Measurements from ENCODE around the gene SNX10. TPM values are rescaled to one million over a fixed set of nuclear protein-coding genes. Genes with fewer than 3 reads are reported as not detected.

Gene SNX10
- total and polyA plus RNA-seq, 2 of the 8 experiments (the other 6 are each of a cell fraction or from before 2014, with no cell fraction given): 4.4 to 9.6 TPM

GRCh38 chr7:26337232-26337865 lies 45.7 kb downstream of the SNX10 start:
- no peaks in the 10 kb centered on the region for H3K27me3 ChIP-seq (replicated peaks in 1 of 4; ENCODE audit: control insufficient read depth in 3 of 4, extremely low read depth in 1 of 4, insufficient read depth in 3 of 4, low read length in 3 of 4)
- 88% methylated on average over 2 of the region's 2 CpGs; no CpG with 5 or more reads in 1 of the 2 experiments for WGBS, 2 experiments (ENCODE audit: extremely low coverage in 1 of 2, insufficient coverage in 1 of 2, insufficient read length in 1 of 2, insufficient replicate concordance in 2 of 2, low coverage in 1 of 2, low lambda C conversion rate in 2 of 2, missing lambda C conversion rate in 1 of 2)
- H2BK120ac ChIP-seq (replicated peaks; ENCODE audit: low read depth, low read length): no peak overlapping the region
- FAIRE-seq (no peak), DNase-seq (ENCODE audit: low read depth in 1 of 2, low spot score in 2 of 2) (no peak)
- no peak overlapping the region for H2AK5ac ChIP-seq (ENCODE audit: low read depth, low read length)
- no peak overlapping the region for H3K9ac ChIP-seq (replicated peaks in 1 of 4; ENCODE audit: extremely low read depth in 1 of 4, low read depth in 3 of 4, low read length in 3 of 4)
- H4K20me1 ChIP-seq (replicated peaks in 1 of 2; ENCODE audit: control insufficient read depth in 1 of 2, insufficient read depth in 2 of 2, low read length in 2 of 2): no peaks in the 10 kb centered on the region
- no peak overlapping the region for H3K4ac ChIP-seq (replicated peaks; ENCODE audit: insufficient read length, low read depth, low read length)
- CTCF ChIA-PET (ENCODE audit: partially characterized antibody): interaction anchor here (1.5 kb wide), 1 partner anchor 90 kb away, joined by 3 read pairs; no protein-coding TSS in a partner anchor
- no peaks in the 10 kb centered on the region for H3K79me1 ChIP-seq (ENCODE audit: low read depth, low read length)
- H2BK15ac ChIP-seq (ENCODE audit: low read length): no peak overlapping the region
- H3K56ac ChIP-seq (replicated peaks; ENCODE audit: insufficient read length, low read depth, low read length): no peak overlapping the region
- POLR2A ChIA-PET (ENCODE audit: partially characterized antibody): no interaction called here
- H3K9me3 ChIP-seq (ENCODE audit: insufficient read depth in 2 of 2, low read depth in 1 of 2, low read length in 1 of 2): no peaks in the 10 kb centered on the region
- H4K5ac ChIP-seq (ENCODE audit: insufficient read length, low read depth, low read length): no peak overlapping the region
- no peak overlapping the region for H4K91ac ChIP-seq (replicated peaks; ENCODE audit: insufficient read length, low read length)
- no peak overlapping the region for H2AFZ ChIP-seq (ENCODE audit: low read length)
- H2BK5ac ChIP-seq (ENCODE audit: low read depth, low read length): no peak overlapping the region
- no peak overlapping the region for H4K8ac ChIP-seq (ENCODE audit: extremely low read depth, insufficient read depth, low read length)
- H3K23ac ChIP-seq (ENCODE audit: insufficient read length): no peak overlapping the region
- H3K27ac ChIP-seq (ENCODE audit: low read depth, low read length): no peak overlapping the region
- H3K23me2 ChIP-seq (ENCODE audit: low read depth, low read length): no peaks in the 10 kb centered on the region
- no peak overlapping the region for H3K4me2 ChIP-seq (ENCODE audit: insufficient read depth in 1 of 2, low read depth in 2 of 2, low read length in 2 of 2)
- no peak overlapping the region for H2BK12ac ChIP-seq (ENCODE audit: low read depth, low read length)
- H3K18ac ChIP-seq (ENCODE audit: extremely low read depth, low read length): no peak overlapping the region
- H3K79me2 ChIP-seq (ENCODE audit: control insufficient read depth in 1 of 2, insufficient read depth in 2 of 2, low read length in 2 of 2): no peaks in the 10 kb centered on the region
- H3K14ac ChIP-seq (ENCODE audit: insufficient read length): no peak overlapping the region
- TF ChIP-seq BACH1 (IDR thresholded peaks at IDR 0.05; ENCODE audit: low read length): no peak
- H2BK20ac ChIP-seq (ENCODE audit: low read length): no peak overlapping the region
- no peaks in the 10 kb centered on the region; a peak in 2 of 7 replicates for H3K4me1 ChIP-seq (replicated peaks in 1 of 4; ENCODE audit: control insufficient read depth in 3 of 4, insufficient read depth in 4 of 4, low read length in 3 of 4)
- H3K36me3 ChIP-seq (ENCODE audit: control insufficient read depth in 2 of 4, insufficient read depth in 4 of 4, low read length in 3 of 4): no peaks in the 10 kb centered on the region
- H3K4me3 ChIP-seq (ENCODE audit: extremely low read depth in 1 of 4, insufficient read depth in 2 of 4, low read depth in 3 of 4, low read length in 4 of 4): no peak overlapping the region

All from H1 (cell line).